Thyroid gland (tissue), 4 donors: ENCODE results near the gene PTPN14. TPM values are rescaled to one million over a fixed set of nuclear protein-coding genes. Genes with fewer than 3 reads are reported as not detected.
"Not testable (repeated sequence)": the region's sequence is repeated elsewhere in the genome, so short reads cannot be mapped to it uniquely, and the experiment has no call there.

Source experiments
- DNase-seq, 2 donors: peaks; one replicate each; pipeline ENCODE4 v3.0.0-alpha.2; 2019
- H3K27ac ChIP-seq, 3 donors: fragments of 200-600 bp; sonication (generic); 1 replicate in 2 of 3; 2 replicates in 1 of 3; pipeline ENCODE4 v1.5.1; 2016 to 2019; ENCODE audit warnings: mild to moderate bottlenecking in 1 of 3, moderate library complexity in 1 of 3
- H3K27me3 ChIP-seq: fragments of 200-600 bp; sonication (generic); one replicate; pipeline ENCODE4 v1.5.1; 2019
- H3K36me3 ChIP-seq, 2 donors: fragments of 200-600 bp; sonication (generic); one replicate each; pipeline ENCODE4 v1.5.1; 2016 to 2019
- H3K4me1 ChIP-seq, 2 donors: fragments of 200-600 bp; sonication (generic); one replicate each; pipeline ENCODE4 v1.5.1; 2017 to 2019
- H3K4me3 ChIP-seq, 3 donors: fragments of 200-600 bp; sonication (generic); replicated peaks in 1 of 3; 1 replicate in 2 of 3; 2 replicates in 1 of 3; pipeline ENCODE4 v1.5.1; 2016; ENCODE audit warnings: mild to moderate bottlenecking in 1 of 3
- H3K9me3 ChIP-seq: fragments of 200-600 bp; sonication (generic); one replicate; pipeline ENCODE4 v1.5.1; 2017
- POLR2A ChIP-seq, 2 donors: fragments of 450-650 bp; IDR thresholded peaks; one replicate each; pipeline ENCODE4 v1.6.1; 2017; ENCODE audit warnings: antibody characterized with exemption in 2 of 2, mild to moderate bottlenecking in 2 of 2, moderate library complexity in 1 of 2
- WGBS, 2 donors: methylation state at CpG; one replicate each; pipeline ENCODE4 v1.1.5; 2017; 5-methylcytosine and 5-hydroxymethylcytosine counted together
- intact Hi-C: fragments of 100-400 bp; cut with DNase I; formaldehyde crosslinking; loops from one replicate; pipeline ENCODE4 v1.15.1; 2023
- total RNA-seq, 4 donors: library from RNA; depleted of rRNA; stranded (reverse); fragments of >200 nt; gene quantifications; one replicate each; pipeline ENCODE4 v1.2.3, GENCODE V29; 2016
- TF ChIP-seq, protein P1 (sequence below), 6 experiments: fragments of 200-600 bp in 3 of 6; fragments of 450-650 bp in 3 of 6; sonication (generic) in 3 of 6; IDR thresholded peaks; one replicate each; pipeline ENCODE4 v1.5.1; 2016 to 2019; ENCODE audit warnings: antibody characterized with exemption in 6 of 6, mild to moderate bottlenecking in 2 of 6, inconsistent platforms in 1 of 6, moderate library complexity in 1 of 6

Gene PTPN14
- total RNA-seq, 4 donors from 2014 or later = 28.1 to 33.4 (median 31.8) TPM

DNA sequence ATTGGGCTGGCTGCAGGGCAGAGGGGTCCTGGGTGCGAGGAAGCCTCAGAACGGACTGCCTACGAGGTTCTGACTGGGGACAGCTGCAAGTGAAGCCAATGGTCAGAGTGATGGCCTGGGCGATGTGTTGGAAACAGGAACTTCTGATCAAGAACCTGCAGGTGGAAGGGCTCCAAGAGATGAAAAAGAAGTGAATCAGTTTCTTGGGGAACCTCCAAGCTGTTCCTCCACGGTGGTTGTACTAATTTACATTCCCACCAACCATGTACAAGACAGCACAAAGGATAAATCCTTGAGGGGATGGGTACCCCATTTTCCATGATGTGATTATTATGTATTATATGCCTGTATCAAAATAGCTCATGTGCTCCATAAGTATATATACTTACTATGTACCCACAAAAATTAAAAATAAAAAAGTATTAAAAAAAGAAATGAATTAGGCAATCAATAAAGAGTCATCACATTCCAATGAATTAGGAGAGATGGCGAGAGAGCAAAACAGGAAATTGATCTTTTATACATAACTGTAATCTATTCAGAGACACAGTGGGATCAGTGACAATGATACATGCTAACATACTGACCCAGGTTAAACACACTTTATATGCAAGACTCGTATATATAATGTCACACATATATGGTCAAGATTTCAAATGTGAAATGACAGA, 58.1 kb downstream of the PTPN14 start:
- no peaks in the 10 kb centered on the region for H3K4me1 ChIP-seq

GRCh38 chr1:214492401-214493075, 58.9 kb downstream of the PTPN14 start:
- Histone ChIP-seq H3K36me3 (no peaks in the 10 kb centered on the region), H3K9me3 (no peaks in the 10 kb centered on the region), H3K27ac (no peak overlapping the region), H3K4me1 (no peaks in the 10 kb centered on the region), H3K27me3 (no peaks in the 10 kb centered on the region), H3K4me3 (no peak overlapping the region)
- TF ChIP-seq POLR2A (IDR thresholded peaks at IDR 0.05) = no peak
- TF ChIP-seq, protein P1, sequence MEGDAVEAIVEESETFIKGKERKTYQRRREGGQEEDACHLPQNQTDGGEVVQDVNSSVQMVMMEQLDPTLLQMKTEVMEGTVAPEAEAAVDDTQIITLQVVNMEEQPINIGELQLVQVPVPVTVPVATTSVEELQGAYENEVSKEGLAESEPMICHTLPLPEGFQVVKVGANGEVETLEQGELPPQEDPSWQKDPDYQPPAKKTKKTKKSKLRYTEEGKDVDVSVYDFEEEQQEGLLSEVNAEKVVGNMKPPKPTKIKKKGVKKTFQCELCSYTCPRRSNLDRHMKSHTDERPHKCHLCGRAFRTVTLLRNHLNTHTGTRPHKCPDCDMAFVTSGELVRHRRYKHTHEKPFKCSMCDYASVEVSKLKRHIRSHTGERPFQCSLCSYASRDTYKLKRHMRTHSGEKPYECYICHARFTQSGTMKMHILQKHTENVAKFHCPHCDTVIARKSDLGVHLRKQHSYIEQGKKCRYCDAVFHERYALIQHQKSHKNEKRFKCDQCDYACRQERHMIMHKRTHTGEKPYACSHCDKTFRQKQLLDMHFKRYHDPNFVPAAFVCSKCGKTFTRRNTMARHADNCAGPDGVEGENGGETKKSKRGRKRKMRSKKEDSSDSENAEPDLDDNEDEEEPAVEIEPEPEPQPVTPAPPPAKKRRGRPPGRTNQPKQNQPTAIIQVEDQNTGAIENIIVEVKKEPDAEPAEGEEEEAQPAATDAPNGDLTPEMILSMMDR (IDR thresholded peaks at IDR 0.05) = no peak
- intact Hi-C loops = no loop called here
- no peak for DNase-seq
- 85 to 94% methylated on average over 9 of the region's 9 CpGs for WGBS, 2 donors

More for the DNA sequence above, 58.1 kb downstream of the PTPN14 start:
- H3K36me3 ChIP-seq = no peaks in the 10 kb centered on the region
- 91 to 92% methylated on average over 7 of the region's 7 CpGs for WGBS, 2 donors
- H3K4me3 ChIP-seq = no peak overlapping the region
- intact Hi-C loops = no loop called here
- DNase-seq = no peak
- TF ChIP-seq POLR2A (IDR thresholded peaks at IDR 0.05) = no peak
- TF ChIP-seq, protein P1 (IDR thresholded peaks at IDR 0.05) = no peak
- no peaks in the 10 kb centered on the region for H3K27me3 ChIP-seq
- H3K27ac ChIP-seq = no peak overlapping the region
- no peaks in the 10 kb centered on the region for H3K9me3 ChIP-seq

DNA sequence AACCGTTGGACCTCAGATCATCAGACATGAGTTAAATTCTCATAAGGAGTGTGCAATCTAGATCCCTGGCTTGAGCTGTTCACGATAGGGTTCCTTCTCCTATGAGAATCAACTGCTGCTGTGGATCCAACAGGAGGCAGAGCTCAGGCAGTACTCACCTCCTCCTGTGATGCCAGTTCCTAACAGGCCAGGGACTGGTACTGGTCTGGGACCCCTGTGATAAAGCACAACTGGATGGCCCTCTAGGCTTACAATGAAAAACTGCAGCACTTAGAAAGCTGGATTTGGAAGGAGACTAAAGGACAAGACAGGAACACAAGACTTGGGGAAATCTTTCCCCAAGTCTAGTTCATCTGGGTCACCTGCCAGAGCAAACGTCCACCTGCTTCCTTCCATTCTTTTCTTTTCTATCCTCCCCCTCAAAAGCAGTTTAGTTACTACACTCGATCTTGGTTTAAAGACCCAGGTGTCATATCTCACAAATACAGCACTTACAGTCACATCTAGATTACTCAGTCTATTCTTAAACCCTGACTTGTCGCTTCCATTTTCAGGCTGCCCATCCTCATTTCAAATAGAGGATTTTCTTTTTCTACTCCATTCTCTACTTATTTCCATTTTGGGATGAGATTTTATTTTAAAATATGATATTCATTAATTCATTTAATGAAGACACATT, 59.8 kb downstream of the PTPN14 start:
- Histone ChIP-seq H3K4me1 (no peaks in the 10 kb centered on the region), H3K9me3 (no peaks in the 10 kb centered on the region), H3K4me3 (no peak overlapping the region), H3K27me3 (no peaks in the 10 kb centered on the region), H3K27ac (no peak overlapping the region), H3K36me3 (no peaks in the 10 kb centered on the region)
- WGBS, 2 donors = 87 to 91% methylated on average over 5 of the region's 5 CpGs
- intact Hi-C loops = no loop called here
- TF ChIP-seq POLR2A (IDR thresholded peaks at IDR 0.05) = no peak
- TF ChIP-seq, protein P1 (IDR thresholded peaks at IDR 0.05) = no peak
- DNase-seq = no peak

- WGBS, 2 donors = 84 to 95% methylated on average over 5 of the region's 5 CpGs
- H3K36me3 ChIP-seq = no peaks in the 10 kb centered on the region
- DNase-seq = no peak
- H3K4me3 ChIP-seq = no peak overlapping the region
- intact Hi-C loops = no loop called here
- H3K27ac ChIP-seq = no peak overlapping the region
- TF ChIP-seq, protein P1 (IDR thresholded peaks at IDR 0.05) = no peak
- TF ChIP-seq POLR2A (IDR thresholded peaks at IDR 0.05) = no peak
- H3K4me1 ChIP-seq = no peaks in the 10 kb centered on the region
- H3K27me3 ChIP-seq = no peaks in the 10 kb centered on the region
- no peaks in the 10 kb centered on the region for H3K9me3 ChIP-seq
Measured at GRCh38 chr1:214485151-214485550, 66.3 kb downstream of the PTPN14 start.

- WGBS, 2 donors = 82 to 87% methylated on average over 13 of the region's 13 CpGs
- H3K4me1 ChIP-seq, H3K9me3 ChIP-seq, H3K27me3 ChIP-seq, intact Hi-C loops, H3K36me3 ChIP-seq, DNase-seq, H3K4me3 ChIP-seq, H3K27ac ChIP-seq: not testable (repeated sequence)
Measured at GRCh38 chr1:214483180-214483579, 68.2 kb downstream of the PTPN14 start.

DNA sequence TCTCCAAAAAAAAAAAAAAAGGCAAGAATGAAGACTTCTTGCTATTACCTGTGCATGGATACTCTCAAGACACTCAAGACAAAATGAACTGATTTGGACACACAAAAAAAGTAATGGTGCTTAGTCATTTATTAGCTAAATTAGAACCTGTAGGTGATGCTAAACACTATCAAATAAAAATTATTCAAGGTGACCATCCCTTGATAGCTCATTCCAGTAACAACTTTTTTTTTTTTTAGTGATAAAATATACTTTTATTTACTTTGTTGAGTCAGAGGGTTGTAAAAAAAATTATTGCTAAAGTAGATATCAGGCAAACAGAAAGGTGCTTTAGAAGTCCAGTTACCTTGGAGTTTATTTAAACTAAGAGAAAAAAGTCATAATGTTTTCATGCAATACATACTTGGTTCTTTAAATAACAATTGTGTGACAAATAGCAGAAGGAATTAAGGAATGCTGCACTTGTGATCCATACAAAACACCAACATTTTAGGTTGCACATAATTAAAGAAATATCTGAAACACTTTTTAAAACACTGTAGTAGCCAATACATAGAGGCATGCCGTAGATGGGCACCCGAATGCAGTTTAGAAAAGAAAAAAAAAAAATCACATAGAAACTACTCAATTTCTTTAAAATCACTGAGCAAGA, 69.3 kb downstream of the PTPN14 start:
- DNase-seq, intact Hi-C loops: not testable (repeated sequence)
- 73 to 87% methylated on average over 2 of the region's 2 CpGs for WGBS, 2 donors

More for the DNA sequence above, 69.3 kb downstream of the PTPN14 start:
- H3K27me3 ChIP-seq, H3K36me3 ChIP-seq, H3K27ac ChIP-seq, H3K9me3 ChIP-seq, H3K4me3 ChIP-seq: not testable (repeated sequence)
- H3K4me1 ChIP-seq = peaks cover 13 to 14% of the 10 kb centered on the region in 2 donors
